Stomach smooth muscle (tissue), 2 donors: ENCODE results near the gene ADSS2.
"Not testable (repeated sequence)": the region's sequence is repeated elsewhere in the genome, so short reads cannot be mapped to it uniquely, and the experiment has no call there.

Source experiments
- H3K27ac ChIP-seq: one replicate; pipeline ENCODE4 v1.7.0; 2013; ENCODE audit warnings: mild to moderate bottlenecking, low read length, inconsistent platforms
- H3K27me3 ChIP-seq, 2 donors: one replicate each; pipeline ENCODE4 v1.7.0; 2013; ENCODE audit warnings: low read length in 2 of 2; ENCODE audit not compliant: insufficient read depth in 2 of 2, control insufficient read depth in 1 of 2
- H3K36me3 ChIP-seq, 2 donors: one replicate each; pipeline ENCODE4 v1.7.0; 2013; ENCODE audit warnings: low read length in 2 of 2; ENCODE audit not compliant: control insufficient read depth in 2 of 2, insufficient read depth in 2 of 2
- H3K4me1 ChIP-seq: one replicate; pipeline ENCODE4 v1.7.0; 2013; ENCODE audit warnings: low read length; ENCODE audit not compliant: control insufficient read depth, insufficient read depth
- H3K4me3 ChIP-seq, 2 donors: one replicate each; pipeline ENCODE4 v1.7.0; 2013; ENCODE audit warnings: low read length in 2 of 2
- H3K9ac ChIP-seq, 2 donors: one replicate each; pipeline ENCODE4 v1.7.0; 2013; ENCODE audit warnings: low read length in 2 of 2, mild to moderate bottlenecking in 1 of 2
- H3K9me3 ChIP-seq, 2 donors: one replicate each; pipeline ENCODE4 v1.7.0; 2013; ENCODE audit warnings: low read length in 2 of 2; ENCODE audit not compliant: control insufficient read depth in 2 of 2
- donor health status: healthy.
- donor health status: Pancreatic carcinoma.

ADSS2 gene

DNA sequence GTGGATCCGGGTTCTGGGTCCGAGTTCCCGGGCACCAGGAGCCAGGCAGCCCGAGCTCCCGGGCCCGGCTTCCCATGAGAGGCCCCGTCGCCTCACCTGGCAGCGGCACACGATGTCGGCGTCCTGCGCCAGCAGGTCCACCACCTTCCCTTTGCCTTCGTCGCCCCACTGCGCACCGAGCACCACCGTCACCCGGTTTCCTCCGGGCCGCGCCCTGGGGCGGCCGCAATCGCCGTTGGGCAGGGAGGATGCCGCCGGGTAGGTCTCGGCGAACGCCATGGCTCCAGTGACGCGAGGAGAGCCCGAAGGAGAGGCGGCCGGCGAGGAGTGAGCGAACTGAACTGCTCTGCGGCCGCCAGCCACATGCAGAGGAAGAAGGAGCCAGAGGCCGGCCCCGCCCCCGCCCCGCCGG lies at the start of gene ADSS2:
Gene ADSS2 (minus strand): TSS at position 371 of the 412 bp plus-strand sequence. CDS start 92 bp downstream, at position 279.
- Histone ChIP-seq H3K9ac (peak within 1 kb of the TSS; percentile 79 to 92), H3K36me3 (no peaks in the 10 kb centered on the region), H3K4me1 (peaks cover 10% of the 10 kb centered on the region), H3K9me3 (no peaks in the 10 kb centered on the region), H3K4me3 (peak within 1 kb of the TSS; percentile 78 to 89), H3K27ac (peak within 1 kb of the TSS; percentile 88), H3K27me3 (no peaks in the 10 kb centered on the region)

DNA sequence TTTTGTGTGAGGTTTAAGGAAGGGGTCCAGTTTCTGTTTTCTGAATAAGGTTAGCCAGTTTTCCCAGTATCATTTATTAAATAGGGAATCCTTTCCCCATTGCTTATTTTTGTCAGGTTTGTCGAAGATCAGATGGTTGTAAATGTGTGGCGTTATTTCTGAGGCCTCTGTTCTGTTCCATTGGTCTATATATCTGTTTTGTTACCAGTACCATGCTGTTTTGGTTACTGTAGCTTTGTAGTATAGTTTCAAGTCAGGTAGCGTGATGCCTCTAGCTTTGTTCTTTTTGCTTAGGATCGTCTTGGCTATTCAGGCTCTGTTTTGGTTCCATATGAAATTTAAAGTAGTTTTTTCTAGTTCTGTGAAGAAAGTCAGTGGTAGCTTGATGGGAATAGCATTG lies 48.8 kb upstream of the ADSS2 start:
- H3K36me3 ChIP-seq, H3K27ac ChIP-seq, H3K9ac ChIP-seq, H3K9me3 ChIP-seq, H3K27me3 ChIP-seq, H3K4me3 ChIP-seq, H3K4me1 ChIP-seq: not testable (repeated sequence)

- H3K4me3 ChIP-seq, H3K9ac ChIP-seq, H3K27me3 ChIP-seq, H3K36me3 ChIP-seq, H3K4me1 ChIP-seq, H3K9me3 ChIP-seq, H3K27ac ChIP-seq: not testable (repeated sequence)
Measured at GRCh38 chr1:244499484-244499883, 47.8 kb upstream of the ADSS2 start.

GRCh38 chr1:244497805-244498204 lies 46.1 kb upstream of the ADSS2 start:
- Histone ChIP-seq H3K4me1 (no peaks in the 10 kb centered on the region), H3K9ac (no peak overlapping the region), H3K9me3 (no peaks in the 10 kb centered on the region), H3K27me3 (no peaks in the 10 kb centered on the region), H3K27ac (no peak overlapping the region), H3K4me3 (no peak overlapping the region), H3K36me3 (no peaks in the 10 kb centered on the region)

DNA sequence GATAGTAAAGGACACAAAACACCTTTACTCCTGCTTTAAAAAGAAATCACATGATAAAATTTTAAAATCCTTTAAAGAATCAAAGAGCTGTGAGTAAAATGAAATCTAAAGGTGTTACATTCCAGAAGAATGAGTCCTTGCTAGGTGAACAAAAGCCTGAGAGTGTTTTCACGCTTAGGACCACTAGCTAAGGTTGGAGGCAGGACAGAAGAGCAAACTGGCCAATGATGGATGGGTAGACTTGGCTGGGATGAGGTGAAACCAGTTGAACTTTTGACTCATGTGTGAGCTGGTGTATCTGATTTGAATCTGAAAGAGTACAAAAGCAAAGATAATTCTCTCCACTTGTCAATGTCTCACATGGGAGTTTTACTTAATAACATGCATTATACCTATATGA lies 44.5 kb upstream of the ADSS2 start:
- Histone ChIP-seq H3K9me3 (no peaks in the 10 kb centered on the region), H3K4me3 (no peak overlapping the region), H3K36me3 (no peaks in the 10 kb centered on the region), H3K4me1 (no peaks in the 10 kb centered on the region), H3K9ac (no peak overlapping the region), H3K27me3 (no peaks in the 10 kb centered on the region), H3K27ac (no peak overlapping the region)

DNA sequence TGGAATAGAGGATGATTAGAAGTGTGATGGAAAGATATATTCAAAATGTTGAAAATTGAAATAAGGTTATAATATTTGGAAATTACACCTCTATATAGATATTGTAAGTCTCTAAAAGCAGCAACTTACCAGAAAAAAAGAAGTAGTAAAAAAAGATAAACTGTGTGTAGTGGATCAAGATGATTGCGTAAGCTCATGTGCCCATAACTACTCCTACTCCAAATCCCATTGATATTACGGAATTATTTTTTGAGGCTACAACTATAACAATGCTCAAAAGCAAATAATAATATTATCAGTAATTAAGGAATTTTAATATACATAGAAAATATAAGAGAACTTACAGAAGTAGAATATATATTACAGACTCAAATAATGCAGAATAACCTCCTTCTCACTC lies 42.9 kb upstream of the ADSS2 start:
- H3K27me3 ChIP-seq = no peaks in the 10 kb centered on the region
- H3K9ac ChIP-seq = no peak overlapping the region
- H3K27ac ChIP-seq = no peak overlapping the region
- no peaks in the 10 kb centered on the region for H3K9me3 ChIP-seq
- H3K4me1 ChIP-seq = no peaks in the 10 kb centered on the region
- no peaks in the 10 kb centered on the region for H3K36me3 ChIP-seq
- H3K4me3 ChIP-seq = no peak overlapping the region

GRCh38 chr1:244484971-244485370 lies 33.3 kb upstream of the ADSS2 start:
- H3K36me3 ChIP-seq, H3K27me3 ChIP-seq, H3K27ac ChIP-seq, H3K4me3 ChIP-seq, H3K9ac ChIP-seq, H3K4me1 ChIP-seq, H3K9me3 ChIP-seq: not testable (repeated sequence)

GRCh38 chr1:244473059-244473605 lies 21.4 kb upstream of the ADSS2 start:
- Histone ChIP-seq H3K36me3 (no peaks in the 10 kb centered on the region), H3K4me1 (no peaks in the 10 kb centered on the region)

GRCh38 chr1:244466724-244467123 lies 15.0 kb upstream of the ADSS2 start:
- Histone ChIP-seq H3K27me3 (no peaks in the 10 kb centered on the region), H3K4me3 (no peak overlapping the region), H3K9me3 (no peaks in the 10 kb centered on the region), H3K36me3 (no peaks in the 10 kb centered on the region), H3K9ac (no peak overlapping the region), H3K27ac (no peak overlapping the region), H3K4me1 (no peaks in the 10 kb centered on the region)

More at GRCh38 chr1:244473059-244473605, 21.4 kb upstream of the ADSS2 start:
- no peaks in the 10 kb centered on the region for H3K27me3 ChIP-seq
- no peak overlapping the region for H3K27ac ChIP-seq
- no peak overlapping the region for H3K4me3 ChIP-seq
- H3K9ac ChIP-seq = no peak overlapping the region
- H3K9me3 ChIP-seq = no peaks in the 10 kb centered on the region

DNA sequence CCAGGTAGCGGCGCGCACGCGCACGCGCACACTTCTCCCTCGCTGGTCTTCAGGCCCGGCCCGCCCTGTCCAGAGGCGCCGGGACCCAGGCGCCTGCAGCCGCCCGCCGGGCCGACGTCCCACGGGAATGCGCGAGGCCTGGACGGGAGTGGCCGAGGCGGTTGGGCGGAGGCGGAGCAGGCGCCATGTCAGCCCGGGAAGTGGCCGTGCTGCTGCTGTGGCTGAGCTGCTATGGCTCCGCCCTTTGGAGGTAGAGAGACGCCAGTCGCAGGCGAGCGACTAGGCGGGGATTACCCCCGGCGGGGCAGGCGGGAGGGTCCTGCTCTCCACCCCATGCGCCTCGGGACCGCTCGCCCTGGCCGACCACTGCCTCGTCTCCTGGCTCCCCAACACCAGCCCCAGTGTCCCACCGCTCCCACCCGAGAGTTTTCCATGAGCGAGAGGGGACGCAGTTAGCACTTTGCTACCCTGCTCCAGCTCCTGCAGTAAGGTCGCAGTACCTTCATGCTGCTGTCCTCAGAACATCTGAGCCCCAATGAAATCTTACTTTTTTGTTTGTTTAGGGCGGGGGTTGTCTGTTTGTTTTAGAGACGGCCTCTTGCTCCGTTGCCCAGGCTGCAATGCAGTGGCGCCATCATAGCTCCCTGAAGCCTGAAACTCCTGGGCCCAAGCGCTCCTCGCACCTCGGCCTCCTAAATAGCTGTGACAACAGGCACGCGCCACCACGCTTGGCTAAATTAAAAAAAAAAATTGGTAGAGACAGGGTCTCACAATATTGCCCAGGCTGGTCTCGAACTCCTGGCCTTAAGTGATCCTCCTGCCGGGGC lies 9.7 kb upstream of the ADSS2 start, which contains the start of gene CATSPERE:
Gene CATSPERE (plus strand): TSS at position 29 of the 827 bp plus-strand sequence. CDS start 157 bp downstream, at position 186.
- Histone ChIP-seq H3K9ac (peak within 1 kb of the TSS; percentile 84 to 86), H3K27me3 (no peaks in the 10 kb centered on the region), H3K36me3 (no peaks in the 10 kb centered on the region), H3K4me3 (peak within 1 kb of the TSS; percentile 80 to 81), H3K9me3 (no peaks in the 10 kb centered on the region), H3K4me1 (peaks cover 5% of the 10 kb centered on the region), H3K27ac (peak within 1 kb of the TSS; percentile 82)

GRCh38 chr1:244460197-244460596 lies 8.5 kb upstream of the ADSS2 start:
- Histone ChIP-seq H3K9ac (no peak overlapping the region), H3K4me1 (peaks cover 5% of the 10 kb centered on the region), H3K9me3 (no peaks in the 10 kb centered on the region), H3K27me3 (no peaks in the 10 kb centered on the region), H3K36me3 (no peaks in the 10 kb centered on the region), H3K27ac (no peak overlapping the region), H3K4me3 (no peak overlapping the region)
